Panc1 (cell line): Measurements from ENCODE around the gene ARMC12. TPM values are rescaled to one million over a fixed set of nuclear protein-coding genes. Genes with fewer than 3 reads are reported as not detected.

Experiments used
- ATAC-seq: fragments of 200-7000 bp; cut with Tn5 transposase; 2 replicates; pipeline ENCODE4 v1.9.1; 2020; ENCODE audit warnings: mild to moderate bottlenecking, moderate library complexity
- BruUV-seq: library from RNA; stranded (reverse); fragments of 400-500 nt; replicated peaks from 2 replicates; lab custom pipeline; 2021; lab: Mats Ljungman, UMichigan
- CTCF ChIA-PET: fragments of 300-600 bp; sonication (Branson Sonifier 250); formaldehyde crosslinking; loops from one replicate; lab custom pipeline; 2022; ENCODE audit warnings: antibody characterized with exemption; lab: Charles Lee
- POLR2A ChIA-PET: fragments of 300-600 bp; sonication (Branson Sonifier 250); formaldehyde crosslinking; loops from one replicate; lab custom pipeline; 2022; ENCODE audit warnings: antibody characterized with exemption; lab: Charles Lee
- DNase-seq: peaks from one replicate; pipeline ENCODE4 v3.0.0-alpha.2; 2010; ENCODE audit warnings: low read depth, low spot score
- H3K27ac ChIP-seq: 2 replicates; pipeline ENCODE4 v1.5.1; 2011; ENCODE audit warnings: mild to moderate bottlenecking, low read length, inconsistent platforms
- H3K27me3 ChIP-seq: fragments of 200-500 bp; sonication (Bioruptor generic); 2 replicates; pipeline ENCODE4 v1.6.0; 2014; ENCODE audit warnings: low read length, inconsistent platforms; ENCODE audit not compliant: control insufficient read depth, insufficient read depth
- H3K36me3 ChIP-seq: fragments of 200-500 bp; sonication (Bioruptor generic); 2 replicates; pipeline ENCODE4 v1.5.1; 2014; ENCODE audit warnings: inconsistent platforms, mild to moderate bottlenecking, low read length, moderate library complexity; ENCODE audit not compliant: control insufficient read depth, insufficient read depth
- H3K4me1 ChIP-seq: 2 replicates; pipeline ENCODE4 v1.5.1; 2011; ENCODE audit warnings: inconsistent platforms, mild to moderate bottlenecking, low read length, moderate library complexity; ENCODE audit not compliant: control insufficient read depth, insufficient read depth
- H3K4me3 ChIP-seq, 2 experiments: 2 replicates each; pipeline ENCODE4 v1.5.1; 2011 to 2012; ENCODE audit warnings: low read depth in 2 of 2, low read length in 2 of 2, mild to moderate bottlenecking in 2 of 2, inconsistent platforms in 1 of 2, moderate library complexity in 1 of 2
- H3K9me3 ChIP-seq: fragments of 200-500 bp; sonication (Bioruptor generic); 2 replicates; pipeline ENCODE4 v1.5.1; 2014; ENCODE audit warnings: low read depth, mild to moderate bottlenecking, inconsistent platforms, low read length, moderate library complexity; ENCODE audit not compliant: control insufficient read depth, insufficient read depth
- SIN3A ChIP-seq: IDR thresholded peaks from 2 replicates; pipeline ENCODE4 v1.6.1; 2012; ENCODE audit warnings: low read depth, mild to moderate bottlenecking, low read length, moderate library complexity, borderline replicate concordance; ENCODE audit not compliant: insufficient read depth
- TCF7L2 ChIP-seq: IDR thresholded peaks from 2 replicates; pipeline ENCODE4 v1.6.1; 2011; ENCODE audit warnings: mild to moderate bottlenecking, low read depth, low read length, inconsistent platforms
- in situ Hi-C: cut with HindIII; loops from 2 replicates; pipeline ENCODE4 v1.10.0; 2016; ENCODE audit warnings: low sequenced_read_pairs, low pct_unique_long_range_greater_than_20kb
- intact Hi-C: fragments of 100-400 bp; cut with micrococcal nuclease; formaldehyde crosslinking; loops from one replicate; pipeline ENCODE4 v1.10.0; 2022; ENCODE audit not compliant: unreplicated experiment
- total RNA-seq: library from RNA; stranded (reverse); gene quantifications from one replicate; pipeline ENCODE4 v1.2.1, GENCODE V29; 2021; ENCODE audit not compliant: unreplicated experiment
- TF ChIP-seq, protein P1 (sequence below): fragments of 450-650 bp; IDR thresholded peaks from 2 replicates; pipeline ENCODE4 v1.5.1; 2017; ENCODE audit warnings: mild to moderate bottlenecking
- TF ChIP-seq, protein P2 (sequence below), 2 experiments: IDR thresholded peaks; 2 replicates each; pipeline ENCODE4 v1.6.1; 2011 to 2012; ENCODE audit warnings: low read depth in 2 of 2, control low read depth in 1 of 2, low read length in 1 of 2, mild to moderate bottlenecking in 1 of 2, moderate library complexity in 1 of 2; ENCODE audit not compliant: insufficient read depth in 1 of 2

ARMC12 gene
- total RNA-seq, 1 experiment from 2014 or later, result 1.4 TPM

DNA sequence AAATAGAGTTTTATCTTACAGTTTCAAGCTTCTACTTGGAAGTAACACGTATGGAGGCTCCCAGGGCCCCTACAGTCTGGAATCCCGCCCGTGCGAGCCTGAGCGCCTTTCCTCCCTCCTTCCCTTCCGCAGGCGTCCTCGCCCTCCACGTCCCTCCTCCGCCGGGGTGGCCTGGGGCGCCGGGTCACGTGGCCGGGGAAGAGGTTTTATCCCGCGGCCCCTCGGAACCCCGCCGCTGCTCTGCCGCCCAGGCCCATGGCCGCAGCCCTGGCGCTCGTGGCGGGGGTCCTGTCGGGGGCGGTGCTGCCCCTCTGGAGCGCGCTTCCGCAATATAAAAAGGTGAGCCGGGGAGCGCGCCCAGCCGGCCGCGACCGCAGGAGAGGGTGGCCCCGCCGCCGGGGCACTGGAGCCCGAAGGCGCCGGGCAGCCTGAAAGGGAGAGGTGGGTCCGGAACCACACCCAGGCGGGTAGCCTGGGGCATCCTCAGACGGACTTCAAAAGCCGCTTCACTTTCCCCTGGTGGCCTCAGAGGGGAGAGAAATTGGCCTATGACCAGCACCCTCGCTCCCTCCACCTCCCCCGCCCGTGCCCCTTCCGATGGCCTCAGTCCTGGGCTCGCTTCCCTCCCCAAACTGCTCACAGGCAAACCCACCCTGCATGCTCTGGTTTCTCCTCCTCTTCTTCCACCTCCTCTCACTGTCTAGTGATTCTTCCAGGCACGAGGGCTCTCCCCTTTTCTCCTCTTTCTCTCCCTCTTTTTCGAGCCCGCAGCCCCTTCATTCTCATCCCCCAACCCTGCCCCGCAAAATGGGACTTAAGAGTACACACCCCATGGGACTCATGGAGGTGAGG lies 39.8 kb downstream of the ARMC12 start, which contains the start of gene CLPSL2:
CLPSL2 (plus strand) TSS at position 235 of the 852 bp plus-strand sequence; CDS start at position 256, 21 bp downstream.
- CTCF ChIA-PET, result no interaction called here
- POLR2A ChIA-PET, result no interaction called here
- ATAC-seq, result peak; percentile 81
- in situ Hi-C loops, result no loop called here
- Histone ChIP-seq H3K27ac (no peak within 1 kb of the TSS), H3K36me3 (no peaks in the 10 kb centered on the region), H3K4me1 (no peaks in the 10 kb centered on the region), H3K9me3 (no peaks in the 10 kb centered on the region), H3K27me3 (no peaks in the 10 kb centered on the region), H3K4me3 (peak within 1 kb of the TSS; percentile 45 to 56)
- no peak for DNase-seq
- no TSS peak for BruUV-seq
- TF ChIP-seq, protein P1, sequence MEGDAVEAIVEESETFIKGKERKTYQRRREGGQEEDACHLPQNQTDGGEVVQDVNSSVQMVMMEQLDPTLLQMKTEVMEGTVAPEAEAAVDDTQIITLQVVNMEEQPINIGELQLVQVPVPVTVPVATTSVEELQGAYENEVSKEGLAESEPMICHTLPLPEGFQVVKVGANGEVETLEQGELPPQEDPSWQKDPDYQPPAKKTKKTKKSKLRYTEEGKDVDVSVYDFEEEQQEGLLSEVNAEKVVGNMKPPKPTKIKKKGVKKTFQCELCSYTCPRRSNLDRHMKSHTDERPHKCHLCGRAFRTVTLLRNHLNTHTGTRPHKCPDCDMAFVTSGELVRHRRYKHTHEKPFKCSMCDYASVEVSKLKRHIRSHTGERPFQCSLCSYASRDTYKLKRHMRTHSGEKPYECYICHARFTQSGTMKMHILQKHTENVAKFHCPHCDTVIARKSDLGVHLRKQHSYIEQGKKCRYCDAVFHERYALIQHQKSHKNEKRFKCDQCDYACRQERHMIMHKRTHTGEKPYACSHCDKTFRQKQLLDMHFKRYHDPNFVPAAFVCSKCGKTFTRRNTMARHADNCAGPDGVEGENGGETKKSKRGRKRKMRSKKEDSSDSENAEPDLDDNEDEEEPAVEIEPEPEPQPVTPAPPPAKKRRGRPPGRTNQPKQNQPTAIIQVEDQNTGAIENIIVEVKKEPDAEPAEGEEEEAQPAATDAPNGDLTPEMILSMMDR, result no peak
- TF ChIP-seq TCF7L2 (peak; percentile 64; the same call in 1 of the 2 replicates), SIN3A (no peak)
- TF ChIP-seq, protein P2, sequence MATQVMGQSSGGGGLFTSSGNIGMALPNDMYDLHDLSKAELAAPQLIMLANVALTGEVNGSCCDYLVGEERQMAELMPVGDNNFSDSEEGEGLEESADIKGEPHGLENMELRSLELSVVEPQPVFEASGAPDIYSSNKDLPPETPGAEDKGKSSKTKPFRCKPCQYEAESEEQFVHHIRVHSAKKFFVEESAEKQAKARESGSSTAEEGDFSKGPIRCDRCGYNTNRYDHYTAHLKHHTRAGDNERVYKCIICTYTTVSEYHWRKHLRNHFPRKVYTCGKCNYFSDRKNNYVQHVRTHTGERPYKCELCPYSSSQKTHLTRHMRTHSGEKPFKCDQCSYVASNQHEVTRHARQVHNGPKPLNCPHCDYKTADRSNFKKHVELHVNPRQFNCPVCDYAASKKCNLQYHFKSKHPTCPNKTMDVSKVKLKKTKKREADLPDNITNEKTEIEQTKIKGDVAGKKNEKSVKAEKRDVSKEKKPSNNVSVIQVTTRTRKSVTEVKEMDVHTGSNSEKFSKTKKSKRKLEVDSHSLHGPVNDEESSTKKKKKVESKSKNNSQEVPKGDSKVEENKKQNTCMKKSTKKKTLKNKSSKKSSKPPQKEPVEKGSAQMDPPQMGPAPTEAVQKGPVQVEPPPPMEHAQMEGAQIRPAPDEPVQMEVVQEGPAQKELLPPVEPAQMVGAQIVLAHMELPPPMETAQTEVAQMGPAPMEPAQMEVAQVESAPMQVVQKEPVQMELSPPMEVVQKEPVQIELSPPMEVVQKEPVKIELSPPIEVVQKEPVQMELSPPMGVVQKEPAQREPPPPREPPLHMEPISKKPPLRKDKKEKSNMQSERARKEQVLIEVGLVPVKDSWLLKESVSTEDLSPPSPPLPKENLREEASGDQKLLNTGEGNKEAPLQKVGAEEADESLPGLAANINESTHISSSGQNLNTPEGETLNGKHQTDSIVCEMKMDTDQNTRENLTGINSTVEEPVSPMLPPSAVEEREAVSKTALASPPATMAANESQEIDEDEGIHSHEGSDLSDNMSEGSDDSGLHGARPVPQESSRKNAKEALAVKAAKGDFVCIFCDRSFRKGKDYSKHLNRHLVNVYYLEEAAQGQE (IDR thresholded peaks at IDR 0.05; ENCODE audit: insufficient read depth in 1 of 2, low read depth in 2 of 2, low read length in 1 of 2), result no peak
- intact Hi-C loops, result no loop called here

DNA sequence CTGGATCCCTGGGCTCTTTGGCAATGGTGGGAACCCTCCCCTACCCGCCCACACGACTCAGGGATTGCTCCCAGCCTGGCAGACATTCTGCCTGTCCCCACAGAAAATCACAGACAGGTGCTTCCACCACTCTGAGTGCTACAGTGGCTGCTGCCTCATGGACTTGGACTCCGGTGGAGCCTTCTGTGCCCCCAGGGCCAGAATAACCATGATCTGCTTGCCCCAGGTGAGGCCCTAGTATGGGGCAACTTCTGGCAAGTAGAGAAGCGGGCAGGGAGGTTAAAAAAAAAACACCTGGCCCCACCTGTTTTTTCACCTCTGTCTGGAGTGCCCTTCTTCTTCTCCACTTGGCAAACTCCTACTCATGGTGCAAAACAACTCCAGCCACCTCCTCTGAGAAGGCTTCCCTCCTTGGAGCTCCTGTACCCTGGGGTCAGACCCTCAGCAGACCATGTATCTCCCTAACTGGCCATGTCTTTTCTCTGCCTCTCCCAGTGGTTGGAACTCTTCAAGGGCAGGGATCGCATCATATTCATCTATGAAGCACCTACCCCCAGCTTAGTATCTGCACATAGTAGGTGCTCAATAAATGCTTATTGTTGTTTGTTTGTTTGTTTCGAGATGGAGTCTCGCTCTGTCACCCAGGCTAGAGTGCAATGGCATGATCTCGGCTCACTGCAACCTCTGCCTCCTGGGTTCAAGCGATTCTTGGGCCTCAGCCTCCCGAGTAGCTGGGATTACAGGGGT lies 40.7 kb downstream of the ARMC12 start:
- no peak for DNase-seq
- no peaks in the 10 kb centered on the region for H3K9me3 ChIP-seq
- no peak for TF ChIP-seq TCF7L2
- TF ChIP-seq, protein P2 (IDR thresholded peaks at IDR 0.05; ENCODE audit: insufficient read depth in 1 of 2, low read depth in 2 of 2, low read length in 1 of 2), result no peak
- CTCF ChIA-PET, result no interaction called here
- intact Hi-C loops, result no loop called here
- no peaks in the 10 kb centered on the region for H3K36me3 ChIP-seq
- H3K4me1 ChIP-seq, result no peaks in the 10 kb centered on the region; the same call in 1 of the 2 replicates
- H3K27ac ChIP-seq, result no peak overlapping the region
- no peak overlapping the region for H3K4me3 ChIP-seq
- POLR2A ChIA-PET, result no interaction called here
- no peak for ATAC-seq
- no TSS peak for BruUV-seq
- in situ Hi-C loops, result no loop called here
- H3K27me3 ChIP-seq, result no peaks in the 10 kb centered on the region
